Suprapubic skin (tissue), 4 donors: Measurements from ENCODE around the gene IKZF2. TPM values are rescaled to one million over a fixed set of nuclear protein-coding genes. Genes with fewer than 3 reads are reported as not detected.
"Not testable (repeated sequence)": the region's sequence is repeated elsewhere in the genome, so short reads cannot be mapped to it uniquely, and the experiment has no call there.

ENCODE experiments used
- DNase-seq, 2 donors: peaks; one replicate each; pipeline ENCODE4 v3.0.0-alpha.2; 2019; ENCODE audit warnings: low spot score in 2 of 2
- H3K27ac ChIP-seq: fragments of 200-600 bp; sonication (generic); one replicate; pipeline ENCODE4 v1.5.1; 2019
- H3K27me3 ChIP-seq: fragments of 200-600 bp; sonication (generic); one replicate; pipeline ENCODE4 v1.5.1; 2019
- H3K36me3 ChIP-seq: fragments of 200-600 bp; sonication (generic); one replicate; pipeline ENCODE4 v1.5.1; 2019
- H3K4me1 ChIP-seq: fragments of 200-600 bp; sonication (generic); one replicate; pipeline ENCODE4 v1.5.1; 2019
- H3K4me3 ChIP-seq: fragments of 200-600 bp; sonication (generic); one replicate; pipeline ENCODE4 v1.5.1; 2019; ENCODE audit warnings: mild to moderate bottlenecking
- H3K9me3 ChIP-seq: fragments of 200-600 bp; sonication (generic); one replicate; pipeline ENCODE4 v1.5.1; 2019
- EP300 ChIP-seq: sonication (generic); formaldehyde crosslinking; IDR thresholded peaks from one replicate; pipeline ENCODE4 v1.6.1; 2017; ENCODE audit warnings: antibody characterized with exemption
- POLR2A ChIP-seq, 2 donors: fragments of 450-650 bp; IDR thresholded peaks; one replicate each; pipeline ENCODE4 v1.6.1; 2017; ENCODE audit warnings: antibody characterized with exemption in 2 of 2, mild to moderate bottlenecking in 2 of 2, moderate library complexity in 2 of 2
- POLR2AphosphoS5 ChIP-seq, 3 donors: sonication (generic); formaldehyde crosslinking; IDR thresholded peaks; one replicate each; pipeline ENCODE4 v1.6.1; 2017; ENCODE audit warnings: antibody characterized with exemption in 3 of 3
- whole genome bisulfite sequencing: methylation state at CpG from one replicate; pipeline ENCODE4 v1.1.5; 2018; 5-methylcytosine and 5-hydroxymethylcytosine counted together
- total RNA-seq, 4 donors: library from RNA; depleted of rRNA; stranded (reverse); fragments of >200 nt; gene quantifications; one replicate each; pipeline ENCODE4 v1.1.0, GENCODE V29; 2016
- TF ChIP-seq, protein P1 (sequence below), 2 donors: fragments of 200-600 bp in 1 of 2; fragments of 450-650 bp in 1 of 2; sonication (generic) in 1 of 2; IDR thresholded peaks; one replicate each; pipeline ENCODE4 v1.5.1; 2016 to 2019; ENCODE audit warnings: antibody characterized with exemption in 2 of 2, mild to moderate bottlenecking in 1 of 2, moderate library complexity in 1 of 2

The IKZF2 gene
- total RNA-seq, 4 donors from 2014 or later, result 38.3 to 95.3 (median 66.5) TPM

DNA sequence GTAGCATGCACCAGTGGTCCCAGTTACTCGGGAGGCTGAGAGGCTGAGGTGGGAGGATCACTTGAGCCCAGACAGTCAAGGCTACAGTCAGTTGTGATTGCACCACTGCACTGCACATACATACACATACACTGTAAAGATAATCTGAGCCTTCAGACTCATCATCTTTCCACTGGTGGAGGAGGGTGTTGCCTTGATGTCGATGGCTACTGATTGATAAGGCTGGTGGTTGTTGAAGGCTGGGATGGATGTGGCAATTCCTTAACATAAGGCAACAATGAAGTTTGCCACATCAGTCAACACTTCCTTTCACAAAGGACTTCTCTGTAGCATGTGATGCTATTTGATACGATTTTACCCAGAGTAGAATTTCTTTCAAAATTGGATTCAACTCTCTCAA is 118.8 kb downstream of the IKZF2 start:
- 91% methylated on average over 3 of the region's 3 CpGs for WGBS
- no peaks in the 10 kb centered on the region for H3K4me1 ChIP-seq
- H3K27ac ChIP-seq, result no peak overlapping the region
- no peaks in the 10 kb centered on the region for H3K36me3 ChIP-seq
- H3K9me3 ChIP-seq, result no peaks in the 10 kb centered on the region
- no peaks in the 10 kb centered on the region for H3K27me3 ChIP-seq
- H3K4me3 ChIP-seq, result no peak overlapping the region
- no peak for DNase-seq
- TF ChIP-seq, protein P1, sequence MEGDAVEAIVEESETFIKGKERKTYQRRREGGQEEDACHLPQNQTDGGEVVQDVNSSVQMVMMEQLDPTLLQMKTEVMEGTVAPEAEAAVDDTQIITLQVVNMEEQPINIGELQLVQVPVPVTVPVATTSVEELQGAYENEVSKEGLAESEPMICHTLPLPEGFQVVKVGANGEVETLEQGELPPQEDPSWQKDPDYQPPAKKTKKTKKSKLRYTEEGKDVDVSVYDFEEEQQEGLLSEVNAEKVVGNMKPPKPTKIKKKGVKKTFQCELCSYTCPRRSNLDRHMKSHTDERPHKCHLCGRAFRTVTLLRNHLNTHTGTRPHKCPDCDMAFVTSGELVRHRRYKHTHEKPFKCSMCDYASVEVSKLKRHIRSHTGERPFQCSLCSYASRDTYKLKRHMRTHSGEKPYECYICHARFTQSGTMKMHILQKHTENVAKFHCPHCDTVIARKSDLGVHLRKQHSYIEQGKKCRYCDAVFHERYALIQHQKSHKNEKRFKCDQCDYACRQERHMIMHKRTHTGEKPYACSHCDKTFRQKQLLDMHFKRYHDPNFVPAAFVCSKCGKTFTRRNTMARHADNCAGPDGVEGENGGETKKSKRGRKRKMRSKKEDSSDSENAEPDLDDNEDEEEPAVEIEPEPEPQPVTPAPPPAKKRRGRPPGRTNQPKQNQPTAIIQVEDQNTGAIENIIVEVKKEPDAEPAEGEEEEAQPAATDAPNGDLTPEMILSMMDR (IDR thresholded peaks at IDR 0.05), result no peak
- no peak for TF ChIP-seq POLR2AphosphoS5 (IDR thresholded peaks at IDR 0.05)
- TF ChIP-seq EP300, result no peak
- no peak for TF ChIP-seq POLR2A (IDR thresholded peaks at IDR 0.05)

DNA sequence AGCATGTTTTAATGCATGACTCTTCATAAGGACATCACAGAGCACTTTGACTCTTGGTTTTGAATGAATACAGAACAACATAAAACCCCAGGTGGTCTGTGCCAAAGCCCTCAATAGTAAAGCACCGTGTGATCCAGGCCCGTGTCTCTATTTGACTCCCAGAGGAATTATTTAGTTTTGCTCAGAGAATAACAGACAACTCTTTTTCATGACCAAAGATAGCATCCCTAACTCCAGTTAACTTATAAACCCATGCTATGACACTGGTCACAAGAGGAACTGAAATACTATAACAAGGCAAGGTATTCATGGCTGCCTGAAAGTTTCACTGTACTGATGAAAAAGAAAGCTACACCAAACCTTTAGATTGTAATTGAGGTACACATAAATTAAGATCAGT is 128.4 kb downstream of the IKZF2 start:
- DNase-seq, result no peak
- H3K4me1 ChIP-seq, result no peaks in the 10 kb centered on the region
- H3K9me3 ChIP-seq, result no peaks in the 10 kb centered on the region
- no peak overlapping the region for H3K4me3 ChIP-seq
- no peaks in the 10 kb centered on the region for H3K27me3 ChIP-seq
- H3K36me3 ChIP-seq, result no peaks in the 10 kb centered on the region
- TF ChIP-seq POLR2AphosphoS5 (IDR thresholded peaks at IDR 0.05) (no peak), EP300 (no peak), POLR2A (IDR thresholded peaks at IDR 0.05) (no peak)
- TF ChIP-seq, protein P1 (IDR thresholded peaks at IDR 0.05), result no peak
- WGBS, result 57% methylated on average over 2 of the region's 2 CpGs
- H3K27ac ChIP-seq, result no peak overlapping the region

DNA sequence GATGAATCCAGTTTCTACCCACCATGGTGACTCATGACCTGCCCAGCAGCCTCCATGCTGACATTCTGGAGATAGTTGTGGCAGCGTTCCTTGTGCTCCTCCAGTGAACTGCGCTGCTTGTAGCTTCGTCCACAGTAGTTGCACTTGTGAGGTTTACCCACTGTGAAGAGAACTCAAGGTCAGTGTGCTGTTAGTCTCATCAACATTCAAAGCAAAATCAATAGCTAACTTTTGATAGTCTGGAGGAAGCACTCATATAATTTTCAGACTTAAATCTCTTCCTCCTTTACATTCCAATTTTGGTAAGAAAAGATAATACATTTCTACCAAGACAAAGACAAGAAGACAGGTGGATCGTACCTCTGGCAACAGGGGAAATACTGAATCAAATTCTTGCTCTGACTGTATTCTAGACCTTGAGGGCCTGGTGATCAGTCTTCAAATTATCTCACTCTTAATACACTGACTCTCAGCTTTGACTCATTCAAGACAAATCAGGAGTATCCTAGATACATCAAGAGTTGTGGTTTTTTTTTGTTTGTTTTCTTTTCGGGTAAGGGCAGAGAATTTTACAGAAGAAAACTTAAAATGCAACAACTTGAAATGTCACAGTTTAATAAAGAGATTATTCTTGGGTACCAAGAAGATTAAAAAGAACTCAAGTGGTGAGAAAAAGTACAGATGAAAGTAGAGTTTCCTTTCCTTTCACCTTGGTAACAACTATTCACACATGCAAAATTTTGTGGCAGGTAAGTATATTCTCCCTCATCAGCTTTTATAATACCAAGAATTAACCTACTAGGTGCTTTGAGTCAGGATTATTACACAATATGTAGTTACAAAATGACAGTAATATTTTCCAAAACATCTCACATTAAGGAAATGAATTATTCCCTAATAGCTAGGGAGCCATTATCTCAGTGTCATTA is 129.2 kb downstream of the IKZF2 start:
- no peaks in the 10 kb centered on the region for H3K36me3 ChIP-seq

DNA sequence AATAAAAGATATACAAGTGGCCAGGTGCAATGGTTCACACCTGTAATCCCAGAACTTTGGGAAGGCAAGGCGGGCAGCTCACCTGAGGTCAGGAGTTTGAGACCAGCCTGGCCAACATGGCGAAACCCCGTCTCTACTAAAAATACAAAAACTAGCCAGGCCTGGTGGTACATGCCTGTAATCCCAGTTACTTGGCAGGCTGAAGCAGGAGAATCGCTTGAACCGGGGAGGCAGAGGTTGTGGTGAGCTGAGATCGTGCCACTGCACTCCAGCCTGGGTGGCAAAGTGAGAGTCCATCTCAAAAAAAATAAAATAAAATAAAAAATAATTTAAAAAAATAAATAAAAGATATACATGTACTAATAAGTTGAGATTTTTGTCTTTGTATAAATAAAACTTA is 130.5 kb downstream of the IKZF2 start:
- not testable (repeated sequence) for H3K4me1 ChIP-seq, DNase-seq, H3K4me3 ChIP-seq, H3K27ac ChIP-seq, H3K36me3 ChIP-seq, H3K27me3 ChIP-seq, H3K9me3 ChIP-seq
- 98% methylated on average over 6 of the region's 6 CpGs for WGBS

More for the DNA sequence above, 129.2 kb downstream of the IKZF2 start:
- no peaks in the 10 kb centered on the region for H3K4me1 ChIP-seq
- no peak overlapping the region for H3K4me3 ChIP-seq
- TF ChIP-seq, protein P1 (IDR thresholded peaks at IDR 0.05), result no peak
- no peak for TF ChIP-seq POLR2A (IDR thresholded peaks at IDR 0.05)
- no peaks in the 10 kb centered on the region for H3K9me3 ChIP-seq
- no peak for DNase-seq
- 87% methylated on average over 5 of the region's 5 CpGs for WGBS
- H3K27me3 ChIP-seq, result no peaks in the 10 kb centered on the region
- no peak overlapping the region for H3K27ac ChIP-seq

DNA sequence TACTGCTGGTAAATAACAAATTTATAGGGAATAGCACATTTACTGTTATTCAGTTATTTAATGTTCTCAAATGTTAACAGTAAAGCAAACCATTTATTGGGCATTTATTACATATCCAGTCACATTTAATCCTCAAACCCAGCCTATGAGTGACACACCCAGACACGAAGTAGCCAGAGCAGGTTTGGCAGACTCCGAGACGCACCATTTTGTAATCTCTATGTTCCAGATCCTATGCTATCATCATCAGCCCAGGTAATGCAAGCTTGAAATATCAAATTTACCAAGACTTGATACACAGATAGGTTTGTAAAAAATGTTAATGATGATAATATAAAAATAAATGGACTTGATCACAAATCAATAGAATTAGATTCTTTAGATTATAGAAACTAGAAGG is 131.1 kb downstream of the IKZF2 start:
- Histone ChIP-seq H3K36me3 (no peaks in the 10 kb centered on the region), H3K27ac (no peak overlapping the region), H3K4me1 (peaks cover under 1% of the 10 kb centered on the region), H3K4me3 (no peak overlapping the region), H3K27me3 (no peaks in the 10 kb centered on the region), H3K9me3 (no peaks in the 10 kb centered on the region)
- no peak for TF ChIP-seq POLR2AphosphoS5 (IDR thresholded peaks at IDR 0.05)
- no peak for TF ChIP-seq EP300
- TF ChIP-seq, protein P1 (IDR thresholded peaks at IDR 0.05), result no peak
- no peak for TF ChIP-seq POLR2A (IDR thresholded peaks at IDR 0.05)
- WGBS, result 86% methylated on average over 3 of the region's 3 CpGs
- no peak for DNase-seq
